Measurements from ENCODE around the gene PKIB.

Gene PKIB

DNA sequence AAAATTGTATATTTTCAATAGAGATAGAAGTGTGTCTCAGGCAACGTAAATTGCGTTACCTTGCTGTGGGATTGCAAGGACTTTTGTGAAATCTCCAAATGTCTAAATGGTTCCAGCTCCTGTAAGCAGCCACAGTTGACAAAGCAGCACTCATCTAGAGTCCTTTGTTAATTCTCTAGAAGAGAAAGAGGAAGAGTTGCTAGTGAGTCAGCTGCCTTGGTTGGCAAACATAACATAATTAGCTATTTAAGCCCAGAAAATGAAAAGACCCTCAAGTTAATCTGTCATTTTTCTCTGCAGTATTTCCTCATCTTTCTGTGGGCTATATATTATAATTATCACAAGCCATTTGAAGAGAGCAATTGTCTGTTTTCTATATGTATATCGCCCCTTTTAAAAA, 102.9 kb downstream of the PKIB start:
- H3K4me3 ChIP-seq (ENCODE audit: low read depth, low read length) = no peak overlapping the region
- TF ChIP-seq, protein P1, sequence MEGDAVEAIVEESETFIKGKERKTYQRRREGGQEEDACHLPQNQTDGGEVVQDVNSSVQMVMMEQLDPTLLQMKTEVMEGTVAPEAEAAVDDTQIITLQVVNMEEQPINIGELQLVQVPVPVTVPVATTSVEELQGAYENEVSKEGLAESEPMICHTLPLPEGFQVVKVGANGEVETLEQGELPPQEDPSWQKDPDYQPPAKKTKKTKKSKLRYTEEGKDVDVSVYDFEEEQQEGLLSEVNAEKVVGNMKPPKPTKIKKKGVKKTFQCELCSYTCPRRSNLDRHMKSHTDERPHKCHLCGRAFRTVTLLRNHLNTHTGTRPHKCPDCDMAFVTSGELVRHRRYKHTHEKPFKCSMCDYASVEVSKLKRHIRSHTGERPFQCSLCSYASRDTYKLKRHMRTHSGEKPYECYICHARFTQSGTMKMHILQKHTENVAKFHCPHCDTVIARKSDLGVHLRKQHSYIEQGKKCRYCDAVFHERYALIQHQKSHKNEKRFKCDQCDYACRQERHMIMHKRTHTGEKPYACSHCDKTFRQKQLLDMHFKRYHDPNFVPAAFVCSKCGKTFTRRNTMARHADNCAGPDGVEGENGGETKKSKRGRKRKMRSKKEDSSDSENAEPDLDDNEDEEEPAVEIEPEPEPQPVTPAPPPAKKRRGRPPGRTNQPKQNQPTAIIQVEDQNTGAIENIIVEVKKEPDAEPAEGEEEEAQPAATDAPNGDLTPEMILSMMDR (IDR thresholded peaks at IDR 0.05; ENCODE audit: low read depth, low read length, missing control alignments) = no peak
- in situ Hi-C loops (cut with HindIII; ENCODE audit: low sequenced_read_pairs) = no loop called here
- DNase-seq (ENCODE audit: low read depth) = no peak

DNA sequence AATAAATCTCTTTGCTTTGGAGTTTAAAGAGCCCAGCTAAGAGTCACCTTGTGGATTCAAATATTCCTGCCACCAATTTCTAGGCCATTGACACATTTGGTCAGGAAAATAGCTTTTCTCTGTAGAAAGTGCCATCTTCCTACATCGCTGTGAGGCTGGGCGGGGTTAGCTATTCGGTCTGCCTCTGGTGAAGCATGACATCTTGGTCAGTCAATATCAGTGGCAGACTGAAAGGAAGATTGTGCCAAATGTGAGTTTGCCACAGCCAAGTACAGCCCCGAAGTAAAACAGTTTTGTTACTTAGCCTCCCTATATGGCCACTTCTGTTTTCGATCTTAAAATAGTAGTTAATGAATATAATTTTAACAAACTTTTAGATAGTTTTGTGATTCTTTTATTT, 103.9 kb downstream of the PKIB start:
- TF ChIP-seq, protein P1 (IDR thresholded peaks at IDR 0.05; ENCODE audit: low read depth, low read length, missing control alignments) = no peak
- in situ Hi-C loops (cut with HindIII; ENCODE audit: low sequenced_read_pairs) = no loop called here
- DNase-seq (ENCODE audit: low read depth) = no peak
- no peak overlapping the region for H3K4me3 ChIP-seq (ENCODE audit: low read depth, low read length)

DNA sequence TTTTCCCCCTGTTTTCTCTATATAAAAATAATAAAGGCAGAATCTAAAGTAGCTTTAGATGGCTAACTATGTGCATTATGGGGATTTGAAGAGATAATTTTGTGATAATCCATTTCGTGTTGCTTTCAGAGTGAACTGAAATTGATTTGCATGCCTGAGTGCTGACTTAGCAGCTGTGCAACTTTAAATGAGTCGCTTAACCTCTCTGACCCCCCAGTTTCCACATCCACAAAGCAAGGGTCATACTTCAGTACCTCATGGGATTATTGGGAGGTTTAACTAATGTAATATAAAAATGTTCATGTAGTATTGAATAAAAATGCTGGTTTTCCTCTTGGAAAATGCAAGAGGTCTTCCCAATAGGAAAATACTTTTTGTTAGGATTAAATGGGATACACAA, 105.5 kb downstream of the PKIB start:
- TF ChIP-seq, protein P1 (IDR thresholded peaks at IDR 0.05; ENCODE audit: low read depth, low read length, missing control alignments) = no peak

DNA sequence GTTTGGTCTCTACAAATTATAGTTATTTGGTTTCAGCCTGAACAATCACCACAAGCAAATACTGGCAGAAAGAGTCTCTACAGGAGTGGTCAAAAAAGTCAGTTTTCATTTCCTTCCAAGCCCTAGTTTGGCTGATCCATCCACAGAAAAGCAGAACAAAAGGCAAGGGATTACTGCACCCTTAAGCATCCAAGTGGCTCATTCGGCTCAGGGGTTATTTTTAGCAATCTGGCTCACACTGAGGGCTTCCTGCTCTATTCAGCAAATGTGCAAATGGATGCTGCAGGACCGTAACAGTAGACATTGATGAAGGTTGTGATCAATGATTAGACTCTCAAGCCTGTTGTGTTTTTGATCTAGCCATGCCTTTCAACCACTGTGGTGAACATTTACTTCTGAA, 107.1 kb downstream of the PKIB start:
- TF ChIP-seq, protein P1 (IDR thresholded peaks at IDR 0.05; ENCODE audit: low read depth, low read length, missing control alignments) = no peak

More for the DNA sequence above, 105.5 kb downstream of the PKIB start:
- no peak overlapping the region for H3K4me3 ChIP-seq (ENCODE audit: low read depth, low read length)
- DNase-seq (ENCODE audit: low read depth) = no peak
- in situ Hi-C loops (cut with HindIII; ENCODE audit: low sequenced_read_pairs) = no loop called here

DNA sequence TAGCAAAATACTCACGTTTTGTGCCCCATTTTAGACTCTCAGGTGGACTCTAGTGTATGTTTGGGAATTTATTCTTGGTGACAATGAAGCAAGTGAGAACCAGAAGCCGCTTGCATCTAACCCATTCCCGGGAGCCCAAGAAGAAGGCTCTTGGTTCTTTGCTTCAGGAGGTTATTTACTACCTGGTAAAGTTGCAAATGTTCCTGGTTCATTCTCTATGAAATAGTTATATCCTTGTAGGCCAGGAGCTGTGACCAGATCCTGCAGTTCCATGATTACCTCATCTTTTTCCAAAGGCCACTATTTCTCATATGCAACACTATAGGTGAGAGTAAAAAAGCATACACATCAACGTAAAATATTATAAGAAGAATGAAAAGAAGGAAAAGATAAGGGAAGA, 108.4 kb downstream of the PKIB start:
- TF ChIP-seq, protein P1 (IDR thresholded peaks at IDR 0.05; ENCODE audit: low read depth, low read length, missing control alignments) = no peak
- in situ Hi-C loops (cut with HindIII; ENCODE audit: low sequenced_read_pairs) = no loop called here
- H3K4me3 ChIP-seq (ENCODE audit: low read depth, low read length) = no peak overlapping the region
- DNase-seq (ENCODE audit: low read depth) = no peak

More for the DNA sequence above, 107.1 kb downstream of the PKIB start:
- peak; percentile 62 for DNase-seq (ENCODE audit: low read depth)
- in situ Hi-C loops (cut with HindIII; ENCODE audit: low sequenced_read_pairs) = no loop called here
- H3K4me3 ChIP-seq (ENCODE audit: low read depth, low read length) = peak overlapping the region; percentile 9

DNA sequence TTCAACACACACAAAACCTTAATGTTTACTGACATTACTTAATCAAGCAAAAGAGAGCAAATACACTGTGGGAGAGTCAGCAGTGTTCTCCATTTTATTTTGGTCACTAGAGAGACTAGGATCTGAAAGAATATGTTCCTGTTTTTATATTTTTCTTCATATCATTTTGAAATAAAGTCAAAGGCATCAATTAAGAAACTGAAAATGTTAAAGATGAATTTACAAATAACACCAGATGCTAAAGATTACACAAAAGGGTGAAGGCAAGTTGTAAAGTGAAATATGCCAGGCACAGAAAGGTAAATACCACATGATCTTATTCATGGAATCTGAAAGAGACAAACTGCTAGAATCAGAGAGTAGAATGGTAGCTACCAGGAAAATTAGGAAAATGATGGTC, 109.0 kb downstream of the PKIB start:
- no peak overlapping the region for H3K4me3 ChIP-seq (ENCODE audit: low read depth, low read length)
- DNase-seq (ENCODE audit: low read depth) = no peak
- TF ChIP-seq, protein P1 (IDR thresholded peaks at IDR 0.05; ENCODE audit: low read depth, low read length, missing control alignments) = no peak
- in situ Hi-C loops (cut with HindIII; ENCODE audit: low sequenced_read_pairs) = no loop called here

DNA sequence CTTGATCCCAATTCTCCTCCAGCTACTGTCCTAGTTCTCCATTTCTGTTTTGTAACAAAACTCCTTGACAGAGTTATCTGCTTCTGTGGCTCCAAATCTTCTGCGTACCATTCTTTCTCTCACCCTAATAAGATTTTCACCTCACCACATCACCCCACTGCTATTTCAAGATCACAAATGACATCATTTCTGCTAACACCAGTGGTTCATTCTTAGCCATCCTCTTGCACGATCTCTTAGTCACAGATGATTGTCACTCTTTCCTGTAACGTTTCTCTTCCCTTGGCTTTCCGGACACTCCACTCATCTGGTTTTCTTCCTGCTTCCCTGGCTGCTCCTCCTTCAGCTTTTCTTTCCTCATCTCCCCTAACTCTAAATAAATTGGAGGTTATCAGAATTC, 112.5 kb downstream of the PKIB start:
- in situ Hi-C loops (cut with HindIII; ENCODE audit: low sequenced_read_pairs) = no loop called here
- H3K4me3 ChIP-seq (ENCODE audit: low read depth, low read length) = no peak overlapping the region
- no peak for DNase-seq (ENCODE audit: low read depth)
- TF ChIP-seq, protein P1 (IDR thresholded peaks at IDR 0.05; ENCODE audit: low read depth, low read length, missing control alignments) = no peak

Data from astrocyte of the cerebellum (primary cell).